Subcutaneous abdominal adipose tissue (tissue), 5 donors: Measurements from ENCODE around the gene ASTN2.

Experiments used
- H3K27ac ChIP-seq: one replicate; pipeline ENCODE4 v1.7.0; 2013; ENCODE audit warnings: low read depth, mild to moderate bottlenecking, inconsistent platforms, low read length, moderate library complexity
- H3K27me3 ChIP-seq, 5 donors: one replicate each; pipeline ENCODE4 v1.7.0; 2013; ENCODE audit warnings: low read length in 5 of 5, inconsistent platforms in 1 of 5; ENCODE audit not compliant: control insufficient read depth in 5 of 5, insufficient read depth in 4 of 5
- H3K36me3 ChIP-seq, 5 donors: one replicate each; pipeline ENCODE4 v1.7.0; 2013; ENCODE audit warnings: low read length in 5 of 5; ENCODE audit not compliant: control insufficient read depth in 5 of 5, insufficient read depth in 5 of 5
- H3K4me1 ChIP-seq, 5 donors: one replicate each; pipeline ENCODE4 v1.7.0; 2013; ENCODE audit warnings: low read length in 5 of 5, mild to moderate bottlenecking in 3 of 5, moderate library complexity in 1 of 5; ENCODE audit not compliant: control insufficient read depth in 5 of 5, insufficient read depth in 5 of 5
- H3K4me3 ChIP-seq, 5 donors: one replicate each; pipeline ENCODE4 v1.7.0; 2013; ENCODE audit warnings: low read length in 5 of 5, low read depth in 1 of 5
- H3K9ac ChIP-seq, 5 donors: one replicate each; pipeline ENCODE4 v1.7.0; 2013; ENCODE audit warnings: low read length in 5 of 5, mild to moderate bottlenecking in 4 of 5, moderate library complexity in 3 of 5
- H3K9me3 ChIP-seq, 5 donors: one replicate each; pipeline ENCODE4 v1.7.0; 2013; ENCODE audit warnings: low read length in 5 of 5; ENCODE audit not compliant: control insufficient read depth in 5 of 5
- donor health status: healthy.
- donor health status: healthy.
- donor health status: healthy.
- donor health status: healthy.
- donor health status: healthy.

Gene ASTN2

DNA sequence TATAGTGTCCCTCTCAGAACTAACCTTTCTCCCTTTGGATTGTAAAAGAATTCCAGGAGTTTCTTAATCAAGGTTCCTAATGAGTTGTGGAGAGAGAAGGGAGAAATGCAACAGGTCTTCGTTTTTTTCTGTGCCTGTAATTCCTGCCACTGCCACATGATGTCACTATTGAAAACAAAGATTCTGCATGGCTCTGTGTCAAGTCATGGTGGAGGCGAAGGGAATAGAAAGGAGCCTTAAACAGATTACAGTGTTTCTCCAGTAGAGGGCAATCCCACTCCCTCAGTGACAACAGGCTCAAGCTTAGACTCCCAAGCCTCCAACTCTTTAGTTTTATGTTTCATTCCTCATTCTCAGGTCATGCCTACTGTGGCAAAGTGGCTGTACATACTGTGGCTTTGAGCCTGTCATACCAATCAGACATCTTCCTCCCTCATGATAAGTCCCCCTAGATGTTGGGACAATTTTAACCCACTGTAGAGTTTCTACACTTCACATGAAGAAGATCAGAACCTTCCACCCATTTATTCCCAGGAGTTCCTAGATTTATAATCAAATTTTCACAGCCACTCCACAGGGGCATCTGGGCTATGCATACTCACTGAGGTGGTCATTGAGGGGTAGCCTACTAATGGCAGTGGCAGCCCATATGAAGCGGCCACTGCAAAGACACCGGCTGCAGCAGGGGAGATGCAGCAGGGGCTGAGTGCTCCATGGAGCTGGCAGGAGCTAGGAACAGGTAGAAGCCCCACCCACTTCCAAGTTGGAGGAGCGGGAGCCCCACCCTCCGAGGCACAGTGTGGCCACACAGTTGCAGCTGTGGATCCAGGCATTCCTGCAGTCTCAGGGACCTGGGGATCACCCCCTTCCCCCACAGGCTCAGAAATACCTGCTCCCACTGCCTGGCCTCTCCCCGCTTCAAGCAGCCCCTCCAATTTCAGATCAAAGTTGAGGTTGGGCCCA is 825.2 kb downstream of the ASTN2 start:
- Histone ChIP-seq H3K4me1 (no peaks in the 10 kb centered on the region), H3K27ac (no peak overlapping the region), H3K9ac (no peak overlapping the region), H3K4me3 (no peak overlapping the region), H3K36me3 (peaks cover 0 to 3% (median 0%) of the 10 kb centered on the region in 5 donors), H3K27me3 (no peaks in the 10 kb centered on the region), H3K9me3 (peaks cover 2 to 10% (median 7%) of the 10 kb centered on the region in 5 donors)

DNA sequence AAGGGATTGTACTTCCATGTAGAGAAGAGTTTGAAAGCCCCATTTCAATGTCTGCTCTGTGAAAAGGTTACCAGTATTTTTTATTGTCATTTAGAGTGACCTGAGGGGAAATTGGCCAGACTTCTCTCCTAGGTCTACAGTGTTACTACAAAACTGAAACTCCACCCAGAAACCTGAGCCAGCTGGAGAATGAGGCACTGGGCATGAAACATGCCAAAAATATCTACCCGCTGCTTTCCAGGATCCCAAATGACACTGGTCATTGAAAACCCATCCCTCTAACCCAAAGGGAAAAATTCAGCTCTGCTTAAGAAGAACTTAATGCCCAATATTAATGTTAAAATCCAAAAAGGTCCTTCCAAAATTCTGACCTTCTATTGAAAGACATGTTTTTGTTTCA is 826.9 kb downstream of the ASTN2 start:
- Histone ChIP-seq H3K27me3 (no peaks in the 10 kb centered on the region), H3K36me3 (peaks cover 0 to 3% (median 0%) of the 10 kb centered on the region in 5 donors), H3K9me3 (peaks cover 2 to 10% (median 7%) of the 10 kb centered on the region in 5 donors), H3K9ac (no peak overlapping the region), H3K27ac (no peak overlapping the region), H3K4me3 (no peak overlapping the region), H3K4me1 (no peaks in the 10 kb centered on the region)

DNA sequence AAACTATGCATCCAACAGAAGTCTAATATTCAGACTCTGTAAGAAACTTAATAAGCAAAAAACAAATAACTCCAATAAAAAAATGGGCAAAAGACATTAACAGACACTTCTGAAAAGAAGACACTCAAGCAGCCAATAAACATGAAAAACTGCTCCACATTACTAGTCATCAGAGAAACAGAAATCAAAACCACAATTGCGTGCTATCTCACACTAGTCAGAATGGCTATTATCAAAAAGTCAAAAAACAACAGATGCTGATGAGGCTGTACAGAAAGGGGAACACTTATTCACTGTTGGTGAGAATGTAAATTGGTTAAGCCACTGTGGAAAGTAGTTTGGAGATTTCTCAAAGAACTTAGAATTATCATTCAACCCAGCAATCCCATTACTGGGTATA is 829.0 kb downstream of the ASTN2 start:
- H3K9me3 ChIP-seq: peaks cover 2 to 10% (median 7%) of the 10 kb centered on the region in 5 donors
- H3K27ac ChIP-seq: no peak overlapping the region
- no peak overlapping the region for H3K4me3 ChIP-seq
- H3K27me3 ChIP-seq: no peaks in the 10 kb centered on the region
- H3K36me3 ChIP-seq: peaks cover 0 to 3% (median 0%) of the 10 kb centered on the region in 5 donors
- H3K9ac ChIP-seq: no peak overlapping the region
- H3K4me1 ChIP-seq: peaks cover 0 to 4% (median 1%) of the 10 kb centered on the region in 5 donors

DNA sequence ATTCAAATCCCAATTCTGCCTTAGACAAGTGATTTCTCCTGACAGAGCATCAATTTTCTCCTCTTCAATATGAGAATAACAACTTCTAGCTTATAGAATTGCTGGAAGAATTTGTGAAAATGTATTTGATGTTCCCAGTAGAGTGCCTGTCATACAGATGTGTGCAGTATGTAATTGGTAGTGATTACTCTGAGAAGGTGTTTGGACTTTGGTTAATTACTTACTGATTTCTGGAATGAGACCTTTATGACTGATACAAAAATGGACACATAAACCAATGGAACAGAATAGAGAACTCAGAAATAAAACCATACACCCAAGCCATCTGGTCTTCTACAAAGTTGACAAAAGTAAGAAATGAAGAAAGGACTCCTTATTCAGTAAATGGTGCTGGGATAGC is 829.7 kb downstream of the ASTN2 start:
- Histone ChIP-seq H3K36me3 (peaks cover 0 to 3% (median 0%) of the 10 kb centered on the region in 5 donors), H3K27ac (no peak overlapping the region), H3K27me3 (no peaks in the 10 kb centered on the region), H3K9me3 (peaks cover 2 to 10% (median 7%) of the 10 kb centered on the region in 5 donors), H3K4me3 (no peak overlapping the region), H3K9ac (no peak overlapping the region), H3K4me1 (peaks cover 0 to 10% (median 3%) of the 10 kb centered on the region in 5 donors)

DNA sequence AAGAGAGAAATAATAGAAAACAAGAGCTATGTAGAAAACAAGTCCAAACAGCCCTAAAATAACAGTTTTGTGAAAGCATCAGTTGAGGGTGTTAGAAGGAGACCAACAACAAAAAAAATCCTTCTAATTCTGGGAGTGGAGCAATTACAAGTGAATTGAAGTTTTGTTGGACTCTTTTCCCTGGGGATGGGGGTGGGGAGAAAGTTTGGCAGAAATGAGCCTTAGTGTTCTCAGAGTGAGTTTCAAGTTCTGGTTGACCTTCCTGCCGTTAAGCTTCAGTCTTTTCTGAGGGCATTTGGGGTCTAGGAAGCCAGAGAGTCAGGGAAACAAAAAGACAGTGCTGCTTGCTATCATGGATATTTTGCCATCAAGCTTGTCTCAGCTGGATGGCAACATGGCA is 834.0 kb downstream of the ASTN2 start:
- Histone ChIP-seq H3K4me1 (peaks cover 0 to 10% (median 3%) of the 10 kb centered on the region in 5 donors), H3K9me3 (no peaks in the 10 kb centered on the region), H3K27ac (no peak overlapping the region)

GRCh38 chr9:116576386-116576785 is 838.5 kb downstream of the ASTN2 start:
- H3K36me3 ChIP-seq: no peaks in the 10 kb centered on the region
- no peak overlapping the region for H3K9ac ChIP-seq
- peaks cover 5 to 21% (median 13%) of the 10 kb centered on the region in 5 donors for H3K4me1 ChIP-seq
- H3K27me3 ChIP-seq: no peaks in the 10 kb centered on the region
- H3K9me3 ChIP-seq: no peaks in the 10 kb centered on the region
- H3K4me3 ChIP-seq: no peak overlapping the region
- H3K27ac ChIP-seq: no peak overlapping the region

More for the DNA sequence above, 834.0 kb downstream of the ASTN2 start:
- H3K36me3 ChIP-seq: no peaks in the 10 kb centered on the region
- H3K4me3 ChIP-seq: no peak overlapping the region
- H3K27me3 ChIP-seq: no peaks in the 10 kb centered on the region
- no peak overlapping the region for H3K9ac ChIP-seq

DNA sequence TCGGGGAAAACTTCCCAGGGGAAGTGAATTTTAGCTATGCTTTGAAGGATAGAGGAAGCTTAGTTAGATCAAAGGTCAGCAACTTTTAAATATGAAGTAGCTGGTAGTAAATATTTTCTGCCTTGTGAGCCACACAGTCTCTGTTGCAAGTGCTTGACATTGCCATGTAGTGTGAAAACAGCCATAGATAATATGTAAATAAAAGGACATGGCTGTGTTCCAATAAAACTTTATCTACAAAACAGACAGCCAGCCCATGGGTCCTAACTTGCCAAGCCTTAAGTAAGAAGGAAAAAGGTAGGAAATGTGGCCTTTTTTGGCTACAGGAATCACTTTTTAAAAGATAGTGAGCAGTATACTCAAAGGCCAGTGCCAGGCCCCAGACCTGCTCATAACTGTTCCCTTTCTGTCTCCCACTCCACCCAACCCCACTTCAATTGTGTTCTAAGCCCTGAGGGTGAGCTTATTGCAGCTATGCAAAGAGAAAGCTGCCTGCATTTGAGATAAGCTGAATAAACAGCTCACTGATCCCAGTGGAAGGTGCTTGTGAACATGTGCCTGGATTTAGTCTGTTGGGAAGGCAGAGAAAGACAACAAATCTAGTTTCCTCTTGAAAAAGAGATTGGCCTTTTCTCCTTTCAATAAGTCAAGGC is 840.7 kb downstream of the ASTN2 start:
- H3K9ac ChIP-seq: no peak overlapping the region
- H3K4me3 ChIP-seq: no peak overlapping the region
- H3K36me3 ChIP-seq: no peaks in the 10 kb centered on the region
- no peaks in the 10 kb centered on the region for H3K9me3 ChIP-seq
- no peak overlapping the region for H3K27ac ChIP-seq
- H3K4me1 ChIP-seq: peaks cover 5 to 11% (median 10%) of the 10 kb centered on the region in 5 donors
- no peaks in the 10 kb centered on the region for H3K27me3 ChIP-seq

- H3K36me3 ChIP-seq: no peaks in the 10 kb centered on the region
- no peak overlapping the region for H3K9ac ChIP-seq
- peak overlapping the region in 1 of 5 donors; percentile 34 for H3K4me3 ChIP-seq
- H3K9me3 ChIP-seq: no peaks in the 10 kb centered on the region
- peaks cover 5 to 11% (median 10%) of the 10 kb centered on the region in 5 donors for H3K4me1 ChIP-seq
- no peaks in the 10 kb centered on the region for H3K27me3 ChIP-seq
- H3K27ac ChIP-seq: no peak overlapping the region
These were observed 842.6 kb downstream of the ASTN2 start for GRCh38 chr9:116572095-116572748.

DNA sequence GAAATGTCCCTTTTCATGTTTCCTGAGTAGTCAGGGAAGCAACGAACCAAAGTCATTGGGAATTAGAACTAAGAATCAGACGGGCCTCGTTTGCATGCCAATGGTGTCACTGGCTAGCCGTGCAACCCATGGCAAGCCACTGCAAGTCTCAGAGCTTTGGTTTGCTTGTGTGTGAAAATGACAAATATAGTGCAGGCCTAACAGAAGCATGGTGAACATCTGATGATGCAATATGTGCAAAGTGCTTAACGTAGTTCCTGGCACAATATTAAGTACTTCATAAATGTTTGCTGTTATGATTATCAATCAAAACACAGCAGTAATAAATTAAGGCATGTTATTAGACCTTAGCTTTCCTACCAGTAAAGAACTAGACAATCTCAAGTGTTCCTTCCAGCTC is 845.7 kb downstream of the ASTN2 start:
- Histone ChIP-seq H3K4me3 (no peak overlapping the region), H3K36me3 (no peaks in the 10 kb centered on the region), H3K4me1 (peaks cover 5 to 16% (median 10%) of the 10 kb centered on the region in 5 donors), H3K27me3 (no peaks in the 10 kb centered on the region), H3K9ac (no peak overlapping the region), H3K27ac (no peak overlapping the region), H3K9me3 (no peaks in the 10 kb centered on the region)
